Measurements from ENCODE around the gene TBL3. TPM values are rescaled to one million over a fixed set of nuclear protein-coding genes. Genes with fewer than 3 reads are reported as not detected.
A peak's percentile ranks its signal among the peaks of the same experiment; 100 is the strongest.

Gene TBL3
- total and polyA plus RNA-seq, 9 of the 15 experiments (the other 6 are each of a cell fraction or from before 2014, with no cell fraction given), result 0.97 to 117 (median 24.5) TPM

DNA sequence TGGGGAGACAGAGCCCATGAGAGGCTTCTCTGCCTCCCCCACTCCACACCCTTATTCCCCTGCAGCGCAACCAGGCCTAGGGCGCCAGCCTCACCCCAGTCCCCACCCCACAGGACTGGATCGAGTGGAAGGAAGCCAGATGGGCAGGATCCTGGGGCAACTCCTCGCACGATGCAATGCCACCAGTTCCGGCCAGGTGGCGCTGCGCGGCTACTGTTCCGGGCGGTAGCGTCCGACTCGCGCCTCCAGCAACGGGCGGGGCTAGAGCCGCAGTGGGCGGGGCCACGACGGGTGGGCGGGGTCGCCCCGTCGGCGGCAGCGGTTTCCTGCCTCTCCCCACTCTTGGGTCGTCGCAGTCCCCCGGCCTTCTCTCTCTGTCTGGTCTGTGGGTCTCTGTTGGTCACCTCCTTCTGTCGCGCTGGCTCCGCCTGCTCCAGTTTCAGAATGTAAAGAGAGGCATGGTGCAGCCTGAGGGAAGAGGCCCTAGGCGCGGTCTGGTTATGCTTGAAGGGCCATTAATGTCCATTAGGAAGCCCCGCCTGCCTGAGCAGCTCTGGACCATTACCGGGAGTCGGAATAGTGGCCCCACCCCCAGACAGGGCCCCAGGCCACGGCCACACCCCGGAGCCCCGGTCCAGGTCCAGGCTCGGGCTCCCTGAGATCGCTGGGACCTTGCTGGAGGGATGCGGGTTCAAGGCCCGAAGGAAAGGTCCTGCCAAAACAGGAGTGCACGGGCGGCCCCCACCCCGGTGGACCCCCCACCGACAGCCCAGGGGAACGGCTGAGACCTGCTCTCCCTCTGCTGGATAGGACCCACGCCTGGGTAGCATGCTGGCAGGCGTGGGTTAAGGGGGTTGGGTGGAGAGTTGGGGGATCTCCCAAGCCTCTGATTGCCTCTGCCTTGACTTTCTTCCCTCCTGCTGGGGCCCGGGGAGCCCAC, 51.5 kb downstream of the TBL3 start (continued):
- TF ChIP-seq ATF7 (IDR thresholded peaks at IDR 0.05) (peak; percentile 39), MIER1 (IDR thresholded peaks at IDR 0.05; ENCODE audit: low read depth) (no peak), ZFPM2 (CRISPR knock-in tag; IDR thresholded peaks at IDR 0.05) (no peak), STAT5B (CRISPR knock-in tag; IDR thresholded peaks at IDR 0.05) (no peak), RAD51 (IDR thresholded peaks at IDR 0.05; ENCODE audit: borderline replicate concordance, low read depth) (no peak), LARP7 (IDR thresholded peaks at IDR 0.05) (no peak), TFAM (CRISPR knock-in tag; conservative IDR thresholded peaks at IDR 0.05) (no peak), SNIP1 (IDR thresholded peaks at IDR 0.05; ENCODE audit: low read depth) (no peak), ZFP30 (CRISPR knock-in tag; IDR thresholded peaks at IDR 0.05; ENCODE audit: borderline replicate concordance) (no peak), SIN3A (IDR thresholded peaks at IDR 0.05; ENCODE audit: borderline replicate concordance in 2 of 2, control insufficient read depth in 1 of 2, low read depth in 2 of 2, low read length in 2 of 2) (peak; percentile 23 to 45; a peak in 2 of 4 replicates), FOXK2 (conservative IDR thresholded peaks at IDR 0.05 in 1 of 2, IDR thresholded peaks at IDR 0.05 in 1 of 2; ENCODE audit: low read depth in 2 of 2) (no peak), BHLHE40 (IDR thresholded peaks at IDR 0.05; ENCODE audit: low read length) (peak; percentile 41; the same call in 1 of the 2 replicates), ZNF274 (IDR thresholded peaks at IDR 0.05; ENCODE audit: borderline replicate concordance, low read depth, low read length) (no peak), SIN3B (IDR thresholded peaks at IDR 0.05; ENCODE audit: low read depth) (no peak), RBM14 (IDR thresholded peaks at IDR 0.05; ENCODE audit: borderline replicate concordance, insufficient read depth, low read depth, low read length) (no peak), PCBP1 (IDR thresholded peaks at IDR 0.05; ENCODE audit: low read depth, low read length, poor library complexity, severe bottlenecking) (peak; percentile 28), CEBPB (tag; IDR thresholded peaks at IDR 0.05) (no peak), ZKSCAN1 (IDR thresholded peaks at IDR 0.05; ENCODE audit: low read depth, low read length) (no peak), RBM22 (IDR thresholded peaks at IDR 0.05; ENCODE audit: low read depth, low read length, poor library complexity, severe bottlenecking) (no peak), BRD9 (IDR thresholded peaks at IDR 0.05; ENCODE audit: low read depth, partially characterized antibody) (no peak), ELF2 (CRISPR knock-in tag; IDR thresholded peaks at IDR 0.05) (no peak), PHF21A (IDR thresholded peaks at IDR 0.05; ENCODE audit: borderline replicate concordance, low read depth) (no peak), HCFC1 (IDR thresholded peaks at IDR 0.05; ENCODE audit: low read depth, low read length) (no peak)
- TF ChIP-seq, protein P1, sequence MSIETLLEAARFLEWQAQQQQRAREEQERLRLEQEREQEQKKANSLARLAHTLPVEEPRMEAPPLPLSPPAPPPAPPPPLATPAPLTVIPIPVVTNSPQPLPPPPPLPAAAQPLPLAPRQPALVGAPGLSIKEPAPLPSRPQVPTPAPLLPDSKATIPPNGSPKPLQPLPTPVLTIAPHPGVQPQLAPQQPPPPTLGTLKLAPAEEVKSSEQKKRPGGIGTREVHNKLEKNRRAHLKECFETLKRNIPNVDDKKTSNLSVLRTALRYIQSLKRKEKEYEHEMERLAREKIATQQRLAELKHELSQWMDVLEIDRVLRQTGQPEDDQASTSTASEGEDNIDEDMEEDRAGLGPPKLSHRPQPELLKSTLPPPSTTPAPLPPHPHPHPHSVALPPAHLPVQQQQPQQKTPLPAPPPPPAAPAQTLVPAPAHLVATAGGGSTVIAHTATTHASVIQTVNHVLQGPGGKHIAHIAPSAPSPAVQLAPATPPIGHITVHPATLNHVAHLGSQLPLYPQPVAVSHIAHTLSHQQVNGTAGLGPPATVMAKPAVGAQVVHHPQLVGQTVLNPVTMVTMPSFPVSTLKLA (conservative IDR thresholded peaks at IDR 0.05), result peak in 1 of 2 experiments; percentile 58; a peak in 3 of 4 replicates
- TF ChIP-seq, protein P2, sequence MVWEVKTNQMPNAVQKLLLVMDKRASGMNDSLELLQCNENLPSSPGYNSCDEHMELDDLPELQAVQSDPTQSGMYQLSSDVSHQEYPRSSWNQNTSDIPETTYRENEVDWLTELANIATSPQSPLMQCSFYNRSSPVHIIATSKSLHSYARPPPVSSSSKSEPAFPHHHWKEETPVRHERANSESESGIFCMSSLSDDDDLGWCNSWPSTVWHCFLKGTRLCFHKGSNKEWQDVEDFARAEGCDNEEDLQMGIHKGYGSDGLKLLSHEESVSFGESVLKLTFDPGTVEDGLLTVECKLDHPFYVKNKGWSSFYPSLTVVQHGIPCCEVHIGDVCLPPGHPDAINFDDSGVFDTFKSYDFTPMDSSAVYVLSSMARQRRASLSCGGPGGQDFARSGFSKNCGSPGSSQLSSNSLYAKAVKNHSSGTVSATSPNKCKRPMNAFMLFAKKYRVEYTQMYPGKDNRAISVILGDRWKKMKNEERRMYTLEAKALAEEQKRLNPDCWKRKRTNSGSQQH (CRISPR knock-in tag; IDR thresholded peaks at IDR 0.05), result no peak
